Esophagus muscularis mucosa (tissue), 3 donors: ENCODE measurements around the gene AKAP9.

Experiments used
- POLR2A ChIP-seq: fragments of 450-650 bp; IDR thresholded peaks from one replicate; pipeline ENCODE4 v1.6.1; 2017; ENCODE audit warnings: antibody characterized with exemption, moderate library complexity, mild to moderate bottlenecking, low read depth
- POLR2AphosphoS5 ChIP-seq, 2 donors: sonication (generic); formaldehyde crosslinking; IDR thresholded peaks; one replicate each; pipeline ENCODE4 v1.6.1; 2017; ENCODE audit warnings: antibody characterized with exemption in 2 of 2
- TF ChIP-seq, protein P1 (sequence below), 3 experiments: fragments of 200-600 bp in 2 of 3; fragments of 450-650 bp in 1 of 3; sonication (generic) in 2 of 3; IDR thresholded peaks; one replicate each; pipeline ENCODE4 v1.5.1; 2017 to 2019; ENCODE audit warnings: antibody characterized with exemption in 3 of 3, mild to moderate bottlenecking in 2 of 3, moderate library complexity in 1 of 3

DNA sequence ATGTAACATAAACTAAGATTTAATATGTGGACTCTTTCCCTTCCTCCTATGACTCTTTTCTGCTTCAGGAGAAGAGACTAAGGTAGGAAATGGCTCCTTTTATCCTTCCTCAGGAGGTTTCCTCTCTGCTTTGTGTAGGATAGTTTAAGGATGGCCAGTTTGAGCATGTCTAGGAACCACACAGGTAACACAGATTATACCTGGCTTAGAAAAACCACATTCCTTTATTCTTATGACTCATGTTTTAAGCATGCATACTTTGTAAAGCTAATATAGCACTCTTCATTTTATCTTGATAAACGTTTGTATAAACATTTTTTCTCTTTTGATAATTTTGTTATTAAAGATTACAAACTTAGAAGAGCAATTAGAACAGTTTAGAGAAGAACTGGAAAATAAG is 135.8 kb downstream of the AKAP9 start:
- no peak for TF ChIP-seq POLR2AphosphoS5 (IDR thresholded peaks at IDR 0.05)
- no peak for TF ChIP-seq POLR2A
- TF ChIP-seq, protein P1, sequence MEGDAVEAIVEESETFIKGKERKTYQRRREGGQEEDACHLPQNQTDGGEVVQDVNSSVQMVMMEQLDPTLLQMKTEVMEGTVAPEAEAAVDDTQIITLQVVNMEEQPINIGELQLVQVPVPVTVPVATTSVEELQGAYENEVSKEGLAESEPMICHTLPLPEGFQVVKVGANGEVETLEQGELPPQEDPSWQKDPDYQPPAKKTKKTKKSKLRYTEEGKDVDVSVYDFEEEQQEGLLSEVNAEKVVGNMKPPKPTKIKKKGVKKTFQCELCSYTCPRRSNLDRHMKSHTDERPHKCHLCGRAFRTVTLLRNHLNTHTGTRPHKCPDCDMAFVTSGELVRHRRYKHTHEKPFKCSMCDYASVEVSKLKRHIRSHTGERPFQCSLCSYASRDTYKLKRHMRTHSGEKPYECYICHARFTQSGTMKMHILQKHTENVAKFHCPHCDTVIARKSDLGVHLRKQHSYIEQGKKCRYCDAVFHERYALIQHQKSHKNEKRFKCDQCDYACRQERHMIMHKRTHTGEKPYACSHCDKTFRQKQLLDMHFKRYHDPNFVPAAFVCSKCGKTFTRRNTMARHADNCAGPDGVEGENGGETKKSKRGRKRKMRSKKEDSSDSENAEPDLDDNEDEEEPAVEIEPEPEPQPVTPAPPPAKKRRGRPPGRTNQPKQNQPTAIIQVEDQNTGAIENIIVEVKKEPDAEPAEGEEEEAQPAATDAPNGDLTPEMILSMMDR (IDR thresholded peaks at IDR 0.05), result no peak
